Neutrophil (primary cell): ENCODE results near the gene EZR.
"Not testable (repeated sequence)": the region's sequence is repeated elsewhere in the genome, so short reads cannot be mapped to it uniquely, and the experiment has no call there.

Experiments used
- H3K27ac ChIP-seq: fragments of 200-600 bp; sonication (generic); 2 replicates; pipeline ENCODE4 v1.5.1; 2016; ENCODE audit warnings: mild to moderate bottlenecking, moderate library complexity
- H3K27me3 ChIP-seq: fragments of 200-600 bp; sonication (generic); 2 replicates; pipeline ENCODE4 v1.6.0; 2016; ENCODE audit warnings: mild to moderate bottlenecking
- H3K36me3 ChIP-seq: fragments of 200-600 bp; sonication (generic); 2 replicates; pipeline ENCODE4 v1.5.1; 2017
- H3K4me1 ChIP-seq, 2 experiments: fragments of 200-600 bp in 1 of 2; sonication (generic) in 1 of 2; 1 replicate in 1 of 2; 2 replicates in 1 of 2; pipeline versions ENCODE4 v1.5.1 to v1.6.1; 2013 to 2016; ENCODE audit warnings: low read depth in 1 of 2, low read length in 1 of 2, mild to moderate bottlenecking in 1 of 2, moderate library complexity in 1 of 2; ENCODE audit not compliant: control insufficient read depth in 1 of 2, insufficient read depth in 1 of 2
- H3K4me3 ChIP-seq, 2 experiments: fragments of 200-600 bp in 1 of 2; sonication (generic) in 1 of 2; 1 replicate in 1 of 2; 2 replicates in 1 of 2; pipeline ENCODE4 v1.5.1; 2013 to 2016; ENCODE audit warnings: low read depth in 1 of 2, low read length in 1 of 2, mild to moderate bottlenecking in 1 of 2, moderate library complexity in 1 of 2
- H3K9me3 ChIP-seq: fragments of 200-600 bp; sonication (generic); 2 replicates; pipeline ENCODE4 v1.5.1; 2016
- TF ChIP-seq, protein P1 (sequence below): fragments of 200-600 bp; sonication (generic); IDR thresholded peaks from 2 replicates; pipeline ENCODE4 v1.5.1; 2016; ENCODE audit warnings: antibody characterized with exemption

The EZR gene

DNA sequence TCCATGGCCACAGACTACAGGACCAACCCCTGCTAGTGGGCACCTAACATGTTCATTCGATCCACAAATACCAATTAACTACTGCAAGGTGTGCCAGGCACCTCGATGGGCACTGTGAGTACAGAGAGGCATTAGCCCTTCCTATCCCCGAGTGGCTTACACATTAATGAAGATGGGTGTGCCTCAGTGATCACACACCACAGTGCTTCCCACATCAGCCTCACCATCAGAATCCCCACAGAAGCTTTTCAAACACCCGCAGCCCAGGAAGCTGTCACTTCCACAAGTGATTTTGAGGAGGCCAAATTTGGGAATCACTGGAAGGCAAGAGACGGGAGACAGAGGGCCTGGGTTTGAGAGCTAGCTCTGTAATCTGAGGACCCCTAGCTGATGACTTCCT is 23.7 kb downstream of the EZR start:
- no peaks in the 10 kb centered on the region for H3K27me3 ChIP-seq
- TF ChIP-seq, protein P1, sequence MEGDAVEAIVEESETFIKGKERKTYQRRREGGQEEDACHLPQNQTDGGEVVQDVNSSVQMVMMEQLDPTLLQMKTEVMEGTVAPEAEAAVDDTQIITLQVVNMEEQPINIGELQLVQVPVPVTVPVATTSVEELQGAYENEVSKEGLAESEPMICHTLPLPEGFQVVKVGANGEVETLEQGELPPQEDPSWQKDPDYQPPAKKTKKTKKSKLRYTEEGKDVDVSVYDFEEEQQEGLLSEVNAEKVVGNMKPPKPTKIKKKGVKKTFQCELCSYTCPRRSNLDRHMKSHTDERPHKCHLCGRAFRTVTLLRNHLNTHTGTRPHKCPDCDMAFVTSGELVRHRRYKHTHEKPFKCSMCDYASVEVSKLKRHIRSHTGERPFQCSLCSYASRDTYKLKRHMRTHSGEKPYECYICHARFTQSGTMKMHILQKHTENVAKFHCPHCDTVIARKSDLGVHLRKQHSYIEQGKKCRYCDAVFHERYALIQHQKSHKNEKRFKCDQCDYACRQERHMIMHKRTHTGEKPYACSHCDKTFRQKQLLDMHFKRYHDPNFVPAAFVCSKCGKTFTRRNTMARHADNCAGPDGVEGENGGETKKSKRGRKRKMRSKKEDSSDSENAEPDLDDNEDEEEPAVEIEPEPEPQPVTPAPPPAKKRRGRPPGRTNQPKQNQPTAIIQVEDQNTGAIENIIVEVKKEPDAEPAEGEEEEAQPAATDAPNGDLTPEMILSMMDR = no peak
- H3K9me3 ChIP-seq = no peaks in the 10 kb centered on the region
- no peak overlapping the region for H3K4me3 ChIP-seq
- H3K27ac ChIP-seq = no peak overlapping the region
- no peaks in the 10 kb centered on the region for H3K36me3 ChIP-seq
- no peaks in the 10 kb centered on the region for H3K4me1 ChIP-seq

DNA sequence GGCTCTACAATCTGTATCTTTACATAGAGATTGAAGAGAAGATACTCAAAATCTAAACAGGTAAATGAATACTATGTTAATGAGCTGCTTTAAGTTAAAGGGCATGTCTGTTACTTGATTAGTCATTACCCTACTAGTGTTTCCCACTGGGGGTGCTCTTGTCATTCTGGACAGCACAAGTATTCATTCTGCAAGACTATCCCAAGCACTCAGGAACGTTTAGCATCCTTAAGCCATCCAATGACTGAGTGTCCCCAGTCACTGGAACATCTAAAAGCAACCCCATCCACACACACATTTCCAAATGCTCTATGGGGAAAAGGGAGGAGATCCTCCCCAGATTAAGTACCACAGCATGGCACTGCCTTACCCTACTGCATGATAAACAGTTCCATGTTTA is 25.7 kb downstream of the EZR start:
- H3K4me3 ChIP-seq = no peak overlapping the region
- TF ChIP-seq, protein P1 = no peak
- H3K4me1 ChIP-seq = no peaks in the 10 kb centered on the region
- no peaks in the 10 kb centered on the region for H3K27me3 ChIP-seq
- H3K36me3 ChIP-seq = peaks cover 9% of the 10 kb centered on the region
- H3K27ac ChIP-seq = no peak overlapping the region
- H3K9me3 ChIP-seq = no peaks in the 10 kb centered on the region

DNA sequence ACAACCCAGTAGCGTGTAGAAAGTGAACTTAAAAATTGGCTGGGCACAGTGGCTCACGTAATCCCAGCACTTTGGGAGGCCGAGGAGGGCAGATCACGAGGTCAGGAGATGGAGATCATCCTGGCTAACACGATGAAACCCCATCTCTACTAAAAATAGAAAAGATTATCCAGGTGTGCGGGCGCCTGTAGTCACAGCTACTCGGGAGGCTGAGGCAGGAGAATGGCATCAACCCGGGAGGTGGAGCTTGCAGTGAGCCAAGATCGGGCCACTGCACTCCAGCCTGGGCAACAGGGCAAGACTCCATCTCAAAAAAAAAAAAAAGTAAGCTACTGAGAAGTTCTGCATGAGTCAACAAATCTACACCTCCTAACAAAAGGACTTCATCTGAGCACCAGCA is 26.7 kb downstream of the EZR start:
- H3K27ac ChIP-seq, H3K4me3 ChIP-seq, H3K9me3 ChIP-seq, H3K27me3 ChIP-seq, H3K4me1 ChIP-seq: not testable (repeated sequence)
- H3K36me3 ChIP-seq = peaks cover 18% of the 10 kb centered on the region

DNA sequence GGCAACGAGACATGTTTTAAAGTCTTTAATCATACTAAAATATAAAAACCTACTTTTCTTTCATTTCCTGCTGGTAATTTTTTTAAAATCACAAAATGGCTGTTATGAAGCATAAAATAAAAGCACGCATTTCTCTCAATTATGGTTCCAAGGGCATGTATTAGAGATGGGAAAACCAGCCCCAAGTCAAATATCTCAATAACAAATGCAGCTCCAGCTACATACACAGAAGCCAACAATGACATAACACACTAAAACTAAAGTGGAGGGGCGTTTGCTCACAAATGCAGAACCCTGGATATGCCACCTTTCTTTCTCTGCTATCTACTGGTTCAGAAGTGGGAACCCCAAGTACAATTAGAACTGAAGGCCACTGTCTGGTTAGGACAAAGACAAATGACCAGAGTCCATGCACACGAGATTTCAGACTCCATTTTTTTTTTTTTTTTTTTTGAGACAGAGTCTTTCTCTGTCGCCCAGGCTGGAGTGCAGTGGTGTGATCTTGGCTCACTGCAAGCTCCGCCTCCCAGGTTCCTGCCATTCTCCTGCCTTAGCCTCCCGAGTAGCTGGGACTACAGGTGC is 27.8 kb downstream of the EZR start:
- H3K4me1 ChIP-seq = no peaks in the 10 kb centered on the region
- H3K4me3 ChIP-seq = no peak overlapping the region
- H3K27ac ChIP-seq = no peak overlapping the region

DNA sequence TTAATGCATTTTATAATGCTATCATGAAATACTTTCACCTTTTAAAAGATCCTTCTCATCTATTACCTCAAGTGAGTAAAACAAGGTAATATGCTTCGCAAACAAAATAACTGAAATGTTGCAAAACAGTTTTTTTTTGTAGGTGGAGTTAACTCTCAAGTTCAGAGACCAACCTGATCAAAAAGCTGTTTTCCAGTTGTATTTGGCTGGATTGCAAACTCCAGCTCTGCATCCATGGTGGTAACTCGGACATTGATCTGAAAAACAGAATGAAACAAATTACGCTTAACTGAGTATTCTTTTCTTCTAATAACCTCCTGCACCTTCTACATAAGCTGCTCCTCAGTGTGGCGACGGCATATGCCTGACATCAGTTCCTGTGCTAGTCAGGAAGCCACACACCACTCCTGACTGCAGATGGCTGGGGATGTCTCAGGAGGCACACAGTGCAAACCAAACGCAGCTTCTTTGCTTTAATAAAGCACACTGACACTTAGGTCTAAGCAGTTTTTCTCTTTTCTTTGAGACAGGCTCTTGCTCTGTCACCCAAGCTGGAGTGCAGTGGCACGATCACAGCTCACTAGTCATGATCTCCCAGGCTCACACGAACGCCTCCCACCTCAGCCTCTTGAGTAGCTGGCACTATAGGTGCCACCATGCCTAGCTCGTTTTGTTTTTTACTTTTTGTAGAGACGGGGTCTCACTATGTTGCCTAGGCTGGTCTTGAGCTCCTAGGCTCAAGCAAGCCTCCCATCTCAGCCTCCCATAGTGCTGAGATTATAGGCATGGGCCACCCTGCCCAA is 29.9 kb downstream of the EZR start:
- Histone ChIP-seq H3K36me3 (peaks cover 50% of the 10 kb centered on the region), H3K27ac (no peak overlapping the region), H3K9me3 (no peaks in the 10 kb centered on the region), H3K4me1 (no peaks in the 10 kb centered on the region), H3K4me3 (no peak overlapping the region), H3K27me3 (no peaks in the 10 kb centered on the region)
- TF ChIP-seq, protein P1 = no peak

More for the DNA sequence above, 27.8 kb downstream of the EZR start:
- Histone ChIP-seq H3K36me3 (peaks cover 29% of the 10 kb centered on the region), H3K27me3 (no peaks in the 10 kb centered on the region), H3K9me3 (no peaks in the 10 kb centered on the region)
- TF ChIP-seq, protein P1 = no peak

DNA sequence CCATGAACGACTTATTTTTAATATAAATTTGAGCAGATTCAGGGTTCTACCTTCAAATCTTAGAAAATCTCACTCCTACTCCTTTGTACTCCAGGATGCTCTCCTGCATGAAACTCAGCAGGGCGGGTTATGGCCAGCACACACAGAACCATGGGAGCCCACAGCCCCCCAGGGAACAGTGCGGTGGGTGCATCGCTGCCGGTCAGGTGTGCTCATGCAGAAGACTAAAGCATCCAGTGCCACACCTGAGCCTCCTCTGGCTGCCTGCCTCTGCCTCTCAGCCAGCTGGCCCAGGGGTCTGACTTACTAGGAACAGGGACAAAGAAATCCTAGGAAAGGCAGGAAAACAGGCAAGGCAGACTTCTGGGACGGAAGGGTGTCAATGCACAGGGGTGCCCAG is 31.8 kb downstream of the EZR start:
- Histone ChIP-seq H3K27me3 (no peaks in the 10 kb centered on the region), H3K9me3 (no peaks in the 10 kb centered on the region), H3K4me3 (no peak overlapping the region), H3K27ac (no peak overlapping the region), H3K36me3 (peaks cover 69% of the 10 kb centered on the region), H3K4me1 (no peaks in the 10 kb centered on the region)
- TF ChIP-seq, protein P1 = no peak
